Epidermal melanocyte (primary cell): ENCODE measurements around the gene PTP4A2.

Experiments used
- DNase-seq: peaks from one replicate; pipeline ENCODE4 v3.0.0; 2011; ENCODE audit warnings: low spot score; ENCODE audit not compliant: insufficient read length

Gene PTP4A2

DNA sequence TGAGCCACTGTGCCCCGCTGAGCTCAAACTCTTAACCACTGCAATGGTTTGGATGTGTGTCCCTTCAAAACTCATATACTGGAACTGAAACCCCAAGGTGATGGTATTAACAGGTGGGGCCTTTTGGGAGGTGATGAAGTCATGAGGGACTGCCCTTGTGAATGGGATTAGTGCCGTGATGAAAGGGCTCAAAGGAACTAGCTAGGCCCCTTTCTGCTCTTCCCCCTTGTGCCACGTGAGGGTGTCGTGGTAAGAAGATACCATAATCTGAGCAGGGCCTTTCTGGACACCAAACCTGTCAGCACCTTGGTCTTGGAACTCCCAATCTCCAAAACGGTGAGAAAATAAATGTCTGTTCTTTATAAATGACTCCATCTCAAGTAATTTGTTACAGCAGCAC is 76.8 kb downstream of the PTP4A2 start:
- no peak for DNase-seq

- no peak for DNase-seq
Measured at GRCh38 chr1:31860581-31860980, 77.6 kb downstream of the PTP4A2 start.

DNA sequence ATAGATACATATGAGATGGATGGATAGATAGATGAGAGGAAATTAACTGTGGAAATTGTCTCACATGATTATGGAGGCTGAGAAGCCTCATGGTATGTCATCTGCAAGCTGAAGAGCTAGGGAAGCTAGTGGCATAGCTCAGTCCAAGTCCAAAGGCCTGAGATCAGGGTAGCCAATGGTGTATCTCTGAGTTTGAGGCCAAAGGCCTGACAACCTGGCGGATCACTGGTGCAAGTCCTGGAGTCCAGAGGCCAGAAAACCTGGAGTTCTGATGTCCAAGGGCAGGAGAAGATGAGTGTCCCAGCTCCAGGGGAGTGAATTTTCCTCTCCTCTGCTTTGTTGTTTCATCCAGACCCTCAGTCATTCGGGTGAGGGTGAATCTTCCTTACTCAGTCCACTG is 78.4 kb downstream of the PTP4A2 start:
- DNase-seq, result no peak

DNA sequence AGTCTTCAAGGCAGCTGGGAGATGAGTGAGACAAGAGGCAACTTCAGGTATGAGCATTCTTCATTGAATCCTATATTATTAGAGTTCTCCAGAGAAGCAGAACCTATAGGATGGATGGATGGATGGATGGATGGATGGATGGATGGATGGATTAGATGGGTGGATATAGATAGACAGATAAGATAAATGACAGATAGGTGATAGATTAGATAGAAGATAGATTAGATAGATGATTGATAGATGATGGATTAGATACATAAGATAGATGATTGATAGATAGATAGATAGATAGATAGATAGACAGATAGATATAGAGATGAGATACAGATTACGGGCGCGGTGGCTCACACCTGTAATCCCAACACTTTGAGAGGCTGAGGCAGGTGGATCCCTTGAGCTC is 79.1 kb downstream of the PTP4A2 start:
- DNase-seq, result no peak

- DNase-seq, result no peak
Measured at GRCh38 chr1:31857863-31858262, 80.3 kb downstream of the PTP4A2 start.
